ENCODE data around the gene ADRA2C.

Gene ADRA2C

DNA sequence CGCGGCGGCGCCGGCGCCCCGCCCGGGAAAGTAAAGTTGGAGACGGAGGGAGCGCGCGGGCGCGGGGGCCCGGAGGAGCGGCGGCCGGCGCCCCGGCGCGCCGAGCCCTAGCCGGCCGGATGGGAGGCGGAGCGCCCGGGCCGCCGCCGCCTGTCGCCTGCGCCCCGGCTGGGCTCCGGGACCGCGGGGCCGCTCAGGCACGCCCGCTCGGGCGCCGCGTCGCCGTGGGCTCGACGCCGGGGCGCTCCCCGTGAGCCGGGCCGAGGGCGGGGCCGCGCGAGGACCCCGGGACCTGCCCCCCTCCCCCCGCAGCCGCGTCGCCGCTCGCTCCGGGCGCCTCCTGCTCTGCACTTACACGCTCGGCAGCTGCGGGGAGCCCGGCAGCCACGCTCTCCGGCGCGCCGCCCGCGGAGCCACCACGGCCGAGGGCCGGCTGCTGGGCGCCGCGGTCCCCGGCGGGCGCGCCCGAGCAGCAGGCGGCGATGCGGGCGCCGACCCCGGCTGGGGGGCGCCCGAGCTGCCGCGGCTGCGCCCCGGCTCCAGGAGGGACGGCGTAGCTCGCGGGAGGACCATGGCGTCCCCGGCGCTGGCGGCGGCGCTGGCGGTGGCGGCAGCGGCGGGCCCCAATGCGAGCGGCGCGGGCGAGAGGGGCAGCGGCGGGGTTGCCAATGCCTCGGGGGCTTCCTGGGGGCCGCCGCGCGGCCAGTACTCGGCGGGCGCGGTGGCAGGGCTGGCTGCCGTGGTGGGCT is at the start of gene ADRA2C:
Gene ADRA2C, plus strand, starts transcription at position 350 of the 749 bp plus-strand sequence. Its CDS starts 222 bp downstream, at position 572.
- DNase-seq = no peak

- DNase-seq = no peak
Measured at GRCh38 chr4:3716631-3717235, 49.5 kb upstream of the ADRA2C start.

GRCh38 chr4:3717241-3717640 is 48.9 kb upstream of the ADRA2C start:
- DNase-seq = no peak

GRCh38 chr4:3718462-3718861 is 47.7 kb upstream of the ADRA2C start:
- DNase-seq = no peak

- no peak for DNase-seq
Measured at GRCh38 chr4:3719191-3719590, 47.0 kb upstream of the ADRA2C start.

- DNase-seq = no peak
Measured at GRCh38 chr4:3719836-3720235, 46.3 kb upstream of the ADRA2C start.

DNA sequence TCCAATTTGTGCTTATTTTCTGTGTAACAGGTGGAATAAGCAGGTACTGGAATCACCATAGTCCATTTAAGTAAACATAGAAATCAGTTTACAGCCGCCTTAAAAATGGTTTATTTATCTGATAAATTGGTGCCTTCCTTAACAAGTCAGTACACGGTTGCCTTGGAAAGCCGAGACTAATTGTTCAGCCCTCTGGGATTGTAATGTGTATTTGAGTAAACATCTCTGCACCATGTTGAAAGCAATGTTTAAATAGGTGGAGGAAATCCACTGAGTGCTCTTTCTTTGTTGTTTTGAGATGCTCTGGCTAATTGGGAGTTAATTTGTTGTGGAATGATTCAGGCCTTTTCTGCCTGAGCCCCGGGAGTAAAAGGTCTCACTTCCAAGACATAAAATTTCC is 45.7 kb upstream of the ADRA2C start:
- DNase-seq = no peak

- no peak for DNase-seq
Measured at GRCh38 chr4:3721186-3721585, 45.0 kb upstream of the ADRA2C start.

GRCh38 chr4:3721627-3722026 is 44.6 kb upstream of the ADRA2C start:
- DNase-seq = no peak

GRCh38 chr4:3722446-3723231 is 43.5 kb upstream of the ADRA2C start:
- DNase-seq = no peak

- DNase-seq = no peak
Measured at GRCh38 chr4:3723232-3723642, 42.9 kb upstream of the ADRA2C start.

- DNase-seq = no peak
Measured at GRCh38 chr4:3724319-3725231, 41.6 kb upstream of the ADRA2C start.

DNA sequence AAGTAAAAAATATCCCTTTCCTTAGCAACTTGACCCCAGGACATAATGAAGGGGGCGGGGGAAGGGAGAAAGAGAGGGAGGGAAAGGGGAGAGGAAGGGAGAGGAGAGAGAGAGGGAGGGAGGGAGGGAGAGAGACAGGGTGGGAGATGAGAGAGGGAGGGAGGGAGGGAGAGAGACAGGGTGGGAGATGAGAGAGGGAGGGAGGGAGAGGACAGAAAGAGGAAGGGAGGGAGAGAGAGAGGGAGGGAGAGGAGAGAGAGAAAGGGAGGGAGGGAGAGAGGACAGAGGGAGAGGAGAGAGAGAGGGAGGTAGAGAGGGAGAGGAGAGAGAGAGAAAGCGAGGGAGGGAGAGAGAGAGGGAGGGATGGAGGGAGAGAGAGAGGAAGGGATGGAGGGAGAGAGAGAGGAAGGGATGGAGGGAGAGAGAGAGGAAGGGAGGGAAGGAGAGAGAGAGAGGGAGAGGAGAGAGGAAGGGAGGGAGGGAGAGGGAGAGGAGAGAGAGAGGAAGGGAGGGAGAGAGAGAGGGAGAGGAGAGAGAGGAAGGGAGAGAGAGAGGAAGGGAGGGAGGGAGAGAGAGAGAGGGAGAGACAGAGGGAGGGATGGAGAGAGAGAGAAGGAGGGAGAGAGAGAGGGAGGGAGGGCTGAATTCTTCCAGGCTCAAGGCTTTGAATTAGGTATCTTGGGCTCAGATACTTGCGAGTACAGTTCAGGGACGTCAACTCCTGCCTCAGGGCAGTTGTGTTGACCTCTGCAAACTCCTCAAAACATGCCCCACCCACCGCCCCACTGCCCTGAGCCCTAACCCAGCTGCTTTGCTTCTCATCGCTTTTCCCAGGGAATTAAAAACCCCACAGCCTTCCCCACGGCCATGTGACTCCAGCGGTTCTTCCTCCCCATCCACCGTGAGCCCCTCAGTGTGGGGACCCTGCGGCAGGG is 40.0 kb upstream of the ADRA2C start:
- no peak for DNase-seq

- no peak for DNase-seq
Measured at GRCh38 chr4:3727847-3728469, 38.2 kb upstream of the ADRA2C start.

DNA sequence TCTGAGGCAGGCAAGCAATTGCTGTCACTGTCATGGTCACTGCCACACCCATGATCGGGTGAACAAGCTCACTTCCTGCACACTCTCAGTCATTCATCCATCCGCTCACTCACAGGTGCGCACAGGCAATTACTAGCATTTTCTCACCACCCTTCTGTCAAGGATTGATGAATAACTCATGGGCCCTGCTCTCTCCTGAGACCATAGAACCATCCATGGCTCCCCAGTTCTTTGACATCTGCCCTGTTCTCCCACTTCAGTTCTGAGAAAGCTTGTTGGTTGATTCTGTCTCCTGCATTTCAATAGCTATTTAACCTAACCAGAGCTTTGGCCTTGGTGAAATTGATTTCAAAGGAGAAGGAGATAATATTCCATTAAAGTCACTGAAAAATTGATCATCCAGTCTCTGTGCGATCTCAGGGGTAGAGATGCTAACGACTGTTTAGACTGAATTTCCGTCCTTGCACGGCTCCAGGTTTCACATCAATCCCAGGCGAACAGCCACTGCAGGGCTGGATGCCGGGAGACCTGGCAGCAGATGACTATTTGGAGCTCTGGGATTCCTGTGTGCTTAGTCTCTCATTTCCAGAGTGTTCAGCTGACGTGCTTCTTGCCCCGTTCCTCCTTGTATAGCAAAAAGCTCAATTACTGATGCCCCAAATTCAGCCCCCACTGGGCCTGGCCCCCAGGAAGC is 36.9 kb upstream of the ADRA2C start:
- DNase-seq = no peak

GRCh38 chr4:3729882-3730226 is 36.3 kb upstream of the ADRA2C start:
- no peak for DNase-seq

GRCh38 chr4:3730422-3731190 is 35.6 kb upstream of the ADRA2C start:
- no peak for DNase-seq

GRCh38 chr4:3732076-3733028 is 33.8 kb upstream of the ADRA2C start:
- DNase-seq = no peak

DNA sequence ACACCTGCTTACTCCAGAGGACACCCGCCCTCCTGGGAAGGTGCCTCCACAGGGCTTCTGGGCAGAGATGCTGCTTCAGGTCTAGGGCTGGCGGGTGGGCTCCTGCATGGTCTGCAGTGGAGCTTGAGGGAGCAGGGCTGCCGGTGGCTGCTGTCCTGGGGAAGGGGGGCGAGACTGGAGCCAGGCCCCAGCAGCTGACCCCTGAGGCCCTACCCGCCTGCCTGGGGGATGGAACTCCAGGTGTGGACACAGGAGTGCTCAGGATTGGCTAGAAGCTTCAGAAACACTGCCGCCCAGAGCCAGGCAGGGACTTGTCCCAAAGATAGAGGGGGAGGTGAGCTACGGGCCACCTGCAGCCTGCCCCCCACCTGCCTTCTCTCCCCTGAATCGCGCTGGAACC is 33.0 kb upstream of the ADRA2C start:
- no peak for DNase-seq
